ENCODE data around the gene LHPP.

Gene LHPP

DNA sequence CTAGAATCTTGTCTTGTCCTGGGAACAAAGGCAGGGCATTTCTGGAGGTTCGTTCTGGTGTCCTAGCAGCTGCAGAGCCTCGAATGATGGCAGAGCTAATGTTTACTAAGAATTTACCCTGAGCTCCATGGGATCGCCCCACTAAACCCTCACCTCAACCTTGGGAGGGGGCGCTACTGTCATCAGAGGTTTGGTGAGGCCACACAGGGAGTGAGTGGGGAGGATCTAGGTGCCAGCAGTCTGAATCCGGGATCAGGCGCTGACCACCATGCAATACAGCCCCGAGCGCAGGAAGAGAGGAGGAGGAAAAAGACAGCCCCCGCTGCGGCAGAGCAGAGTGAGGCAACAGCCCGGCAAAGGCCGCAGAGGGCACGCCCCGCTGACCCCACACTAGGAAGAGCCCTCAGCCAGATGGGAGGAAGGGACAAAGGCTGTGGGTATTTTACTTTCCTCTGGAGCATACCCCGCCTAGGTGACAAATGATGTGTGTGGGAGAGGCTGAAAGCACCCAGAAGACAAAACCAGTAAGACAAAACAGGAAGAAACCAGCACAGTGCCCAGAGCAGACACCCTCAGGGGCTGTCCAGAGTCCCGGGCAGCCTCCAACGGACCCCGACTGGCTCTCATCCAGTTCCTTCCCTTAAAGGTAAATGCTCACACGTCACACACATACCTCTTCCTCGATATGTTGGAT lies 179.1 kb downstream of the LHPP start:
- no peak overlapping the region for H3K4me3 ChIP-seq (ENCODE audit: low read length)
- peak; percentile 28 for DNase-seq (ENCODE audit: low read depth)
- TF ChIP-seq, protein P1, sequence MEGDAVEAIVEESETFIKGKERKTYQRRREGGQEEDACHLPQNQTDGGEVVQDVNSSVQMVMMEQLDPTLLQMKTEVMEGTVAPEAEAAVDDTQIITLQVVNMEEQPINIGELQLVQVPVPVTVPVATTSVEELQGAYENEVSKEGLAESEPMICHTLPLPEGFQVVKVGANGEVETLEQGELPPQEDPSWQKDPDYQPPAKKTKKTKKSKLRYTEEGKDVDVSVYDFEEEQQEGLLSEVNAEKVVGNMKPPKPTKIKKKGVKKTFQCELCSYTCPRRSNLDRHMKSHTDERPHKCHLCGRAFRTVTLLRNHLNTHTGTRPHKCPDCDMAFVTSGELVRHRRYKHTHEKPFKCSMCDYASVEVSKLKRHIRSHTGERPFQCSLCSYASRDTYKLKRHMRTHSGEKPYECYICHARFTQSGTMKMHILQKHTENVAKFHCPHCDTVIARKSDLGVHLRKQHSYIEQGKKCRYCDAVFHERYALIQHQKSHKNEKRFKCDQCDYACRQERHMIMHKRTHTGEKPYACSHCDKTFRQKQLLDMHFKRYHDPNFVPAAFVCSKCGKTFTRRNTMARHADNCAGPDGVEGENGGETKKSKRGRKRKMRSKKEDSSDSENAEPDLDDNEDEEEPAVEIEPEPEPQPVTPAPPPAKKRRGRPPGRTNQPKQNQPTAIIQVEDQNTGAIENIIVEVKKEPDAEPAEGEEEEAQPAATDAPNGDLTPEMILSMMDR (IDR thresholded peaks at IDR 0.05; ENCODE audit: insufficient read depth, low read depth, low read length, missing control alignments) = no peak

DNA sequence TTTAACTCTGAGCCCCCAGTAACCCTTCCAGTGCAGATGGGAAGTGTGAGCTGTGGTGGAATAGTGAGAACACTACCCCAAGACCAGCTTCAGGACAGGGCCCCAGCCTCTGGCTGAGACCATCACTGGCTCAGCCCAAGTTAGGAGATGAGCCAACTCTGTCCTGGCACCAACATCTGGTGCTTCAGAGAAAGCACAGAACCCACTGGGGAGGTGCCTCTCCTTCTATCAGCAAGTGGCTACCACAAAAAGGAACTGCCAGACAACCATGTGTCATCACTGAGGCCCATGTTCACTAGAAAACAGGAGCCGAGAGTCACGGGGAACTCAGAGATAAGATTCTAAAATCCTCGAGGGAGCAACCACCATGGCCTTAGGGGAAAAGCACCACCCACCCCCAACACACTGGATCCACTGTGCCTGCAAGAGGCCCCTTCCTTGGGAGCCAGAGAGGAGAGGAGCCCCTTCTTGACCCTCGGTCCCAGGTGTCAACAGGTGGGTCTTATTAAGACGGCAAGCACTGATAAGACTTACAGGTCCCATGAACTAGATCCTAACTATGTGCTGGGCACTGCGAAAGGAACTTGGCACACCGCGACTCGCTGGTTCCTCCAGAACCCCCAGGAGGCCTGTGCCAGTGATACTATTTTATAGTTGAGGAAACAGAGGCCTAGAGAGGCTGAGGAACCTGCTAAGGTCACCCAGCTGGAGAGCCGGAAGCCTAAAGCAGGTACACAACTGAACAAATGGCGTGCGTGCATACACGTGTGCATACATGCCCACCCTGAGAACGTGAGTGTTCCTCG lies 179.9 kb downstream of the LHPP start:
- no peak overlapping the region for H3K4me3 ChIP-seq (ENCODE audit: low read length)
- TF ChIP-seq, protein P1 (IDR thresholded peaks at IDR 0.05; ENCODE audit: insufficient read depth, low read depth, low read length, missing control alignments) = no peak
- DNase-seq (ENCODE audit: low read depth) = peak; percentile 58

DNA sequence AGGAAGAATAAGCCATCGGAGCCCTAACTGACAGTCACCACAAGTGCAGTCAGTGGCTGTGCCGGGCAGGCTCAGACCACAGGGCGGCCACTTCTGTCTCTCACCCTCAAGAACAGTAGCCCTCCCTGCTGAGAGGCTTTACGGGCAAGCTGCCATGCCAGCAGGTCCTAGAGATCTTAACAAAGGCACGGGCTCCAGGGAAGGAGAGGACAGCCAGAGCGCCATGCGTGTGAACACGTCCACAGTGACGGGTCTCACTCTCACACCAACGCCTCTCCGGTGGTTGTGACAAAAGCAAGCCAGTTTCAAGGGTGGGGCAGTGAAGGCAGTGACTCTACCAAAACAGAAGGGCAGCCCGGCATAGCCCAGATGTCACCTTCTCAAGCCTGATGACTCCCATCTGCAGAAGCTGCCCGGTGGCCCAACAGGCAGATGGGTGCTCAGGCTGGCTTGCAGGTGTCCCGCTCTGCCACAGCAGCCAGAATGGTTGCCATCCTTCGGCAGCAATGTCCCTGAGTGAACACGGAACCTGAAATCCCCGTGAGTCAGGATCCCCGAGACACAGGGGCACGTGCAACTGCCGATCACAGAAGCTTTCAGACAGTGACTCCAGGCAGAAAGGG lies 180.6 kb downstream of the LHPP start:
- no peak for DNase-seq (ENCODE audit: low read depth)
- no peak overlapping the region for H3K4me3 ChIP-seq (ENCODE audit: low read length)
- TF ChIP-seq, protein P1 (IDR thresholded peaks at IDR 0.05; ENCODE audit: insufficient read depth, low read depth, low read length, missing control alignments) = no peak

DNA sequence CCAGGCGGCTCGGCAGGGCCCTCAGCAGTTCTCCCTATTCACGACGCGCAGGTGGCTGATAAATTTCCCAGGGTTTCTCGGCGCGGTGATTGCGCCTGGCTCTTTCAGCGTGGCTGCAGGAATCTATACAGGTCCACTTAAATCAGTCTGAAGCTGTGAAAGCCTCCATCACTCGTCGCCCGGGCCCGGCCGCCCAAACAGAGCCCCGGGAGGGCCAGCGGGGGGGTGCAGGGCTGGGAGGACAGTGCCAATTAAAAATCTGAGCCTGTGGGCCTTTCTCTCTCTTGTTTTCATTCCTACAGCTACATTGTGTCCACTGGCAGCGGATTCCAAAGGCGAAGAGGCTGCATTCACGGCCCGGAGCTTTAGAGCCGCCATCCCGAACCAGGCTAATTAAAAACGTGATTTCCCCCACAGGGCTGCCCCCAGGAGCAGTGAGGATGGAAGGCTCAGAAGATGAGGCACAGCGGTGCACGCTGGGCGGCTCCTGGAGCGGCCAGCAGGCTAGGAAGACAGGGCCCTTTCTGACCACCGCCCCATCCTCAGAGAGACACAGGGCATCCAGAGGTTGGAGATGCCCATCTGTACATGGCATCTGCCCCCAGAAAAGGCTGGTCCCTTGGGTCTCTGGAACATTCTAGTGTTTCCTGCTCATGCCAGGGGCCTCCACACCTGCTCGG lies 181.8 kb downstream of the LHPP start:
- H3K4me3 ChIP-seq (ENCODE audit: low read length) = no peak overlapping the region
- no peak for DNase-seq (ENCODE audit: low read depth)
- TF ChIP-seq, protein P1 (IDR thresholded peaks at IDR 0.05; ENCODE audit: insufficient read depth, low read depth, low read length, missing control alignments) = no peak

DNA sequence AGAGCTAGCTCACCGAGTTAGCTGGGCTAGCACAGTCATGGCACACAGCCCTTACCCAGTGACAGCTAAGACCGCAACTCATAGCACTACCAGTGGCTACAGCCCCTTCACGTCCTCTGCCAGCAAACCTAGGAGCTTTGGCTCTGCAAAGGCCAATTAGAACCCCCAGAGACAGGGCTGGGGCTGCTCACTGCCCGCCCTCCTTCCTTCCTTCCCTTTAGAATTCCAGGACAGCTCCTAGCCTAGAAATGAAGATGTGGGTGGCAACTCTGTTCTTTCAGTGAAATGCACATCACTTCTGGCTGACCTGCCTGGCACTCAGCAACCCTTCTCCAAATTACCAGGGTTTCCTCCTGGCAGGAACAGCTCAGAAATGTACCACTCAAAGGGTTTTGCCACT lies 182.6 kb downstream of the LHPP start:
- TF ChIP-seq, protein P1 (IDR thresholded peaks at IDR 0.05; ENCODE audit: insufficient read depth, low read depth, low read length, missing control alignments) = no peak
- H3K4me3 ChIP-seq (ENCODE audit: low read length) = no peak overlapping the region

DNA sequence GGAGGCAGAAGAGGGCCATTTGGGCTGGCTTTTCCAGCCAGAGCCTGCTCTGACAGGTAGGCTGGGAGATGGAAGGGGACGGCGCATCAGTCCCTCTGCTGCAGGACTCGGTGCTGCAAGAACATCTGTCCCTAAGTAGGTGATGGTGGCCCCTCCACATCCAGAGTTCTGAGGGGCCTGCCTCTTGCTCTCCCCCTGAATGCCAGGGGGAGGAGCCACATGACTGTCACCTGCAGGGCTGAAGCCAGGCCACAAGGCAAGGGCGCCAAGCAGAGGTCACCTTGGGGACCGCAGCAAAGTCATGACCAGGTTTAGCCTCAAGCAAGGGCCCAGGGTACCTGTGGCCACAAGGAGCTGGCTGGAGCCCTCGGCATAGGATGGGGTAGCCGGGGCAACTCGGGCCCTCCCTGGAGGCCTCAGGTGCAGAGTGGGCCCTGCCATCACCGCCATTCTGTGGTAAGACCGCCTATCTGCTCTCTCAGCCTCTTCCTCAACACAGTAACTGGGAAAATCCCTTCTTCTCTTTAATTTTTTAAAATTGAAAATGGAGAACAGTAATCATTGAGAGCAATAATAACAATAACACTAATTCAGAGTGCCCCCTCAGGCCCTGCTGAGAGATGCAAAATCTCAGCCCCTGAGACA lies 183.3 kb downstream of the LHPP start:
- H3K4me3 ChIP-seq (ENCODE audit: low read length) = no peak overlapping the region
- DNase-seq (ENCODE audit: low read depth) = no peak

More for the DNA sequence above, 182.6 kb downstream of the LHPP start:
- no peak for DNase-seq (ENCODE audit: low read depth)

More for the DNA sequence above, 183.3 kb downstream of the LHPP start:
- TF ChIP-seq, protein P1 (IDR thresholded peaks at IDR 0.05; ENCODE audit: insufficient read depth, low read depth, low read length, missing control alignments) = no peak
